Testis (tissue), 2 donors: Measurements from ENCODE around the gene ERCC1.

Experiments used
- POLR2A ChIP-seq: fragments of 450-650 bp; IDR thresholded peaks from one replicate; pipeline ENCODE4 v1.6.1; 2017; ENCODE audit warnings: antibody characterized with exemption, mild to moderate bottlenecking, moderate library complexity
- TF ChIP-seq, protein P1 (sequence below), 3 experiments: fragments of 450-650 bp in 2 of 3; fragments of 200-600 bp in 1 of 3; sonication (generic) in 1 of 3; IDR thresholded peaks; one replicate each; pipeline ENCODE4 v1.5.1; 2016 to 2019; ENCODE audit warnings: antibody characterized with exemption in 3 of 3, mild to moderate bottlenecking in 2 of 3, moderate library complexity in 1 of 3

DNA sequence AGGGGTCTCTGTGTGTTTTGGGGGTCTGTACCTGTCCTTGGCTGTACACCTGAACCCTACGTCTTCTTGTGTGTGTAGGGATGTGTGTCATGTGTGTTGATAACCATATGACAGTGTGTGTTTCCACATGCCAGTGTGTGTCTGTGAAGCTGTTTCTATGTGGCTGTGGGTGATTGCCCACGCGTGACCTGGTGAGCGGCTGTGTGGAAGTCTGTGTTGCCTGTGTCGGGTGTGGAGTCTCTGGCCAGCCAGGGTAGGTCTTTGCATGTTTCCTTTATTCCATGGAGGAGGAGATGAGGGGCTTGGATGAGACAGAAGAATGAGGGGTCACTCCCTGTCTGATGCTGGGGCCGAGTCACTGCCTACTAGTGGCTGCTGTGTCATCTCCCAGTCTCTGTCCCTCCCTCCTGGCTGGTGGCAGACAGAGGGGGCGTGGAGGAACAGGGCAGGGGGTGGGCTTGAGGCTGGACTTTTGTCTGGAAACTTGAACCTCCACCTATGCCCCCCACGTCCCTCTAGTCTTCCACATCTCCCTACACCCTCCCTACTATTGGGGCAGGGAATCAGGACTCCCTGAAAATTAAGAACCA is 41.2 kb upstream of the ERCC1 start:
- TF ChIP-seq, protein P1, sequence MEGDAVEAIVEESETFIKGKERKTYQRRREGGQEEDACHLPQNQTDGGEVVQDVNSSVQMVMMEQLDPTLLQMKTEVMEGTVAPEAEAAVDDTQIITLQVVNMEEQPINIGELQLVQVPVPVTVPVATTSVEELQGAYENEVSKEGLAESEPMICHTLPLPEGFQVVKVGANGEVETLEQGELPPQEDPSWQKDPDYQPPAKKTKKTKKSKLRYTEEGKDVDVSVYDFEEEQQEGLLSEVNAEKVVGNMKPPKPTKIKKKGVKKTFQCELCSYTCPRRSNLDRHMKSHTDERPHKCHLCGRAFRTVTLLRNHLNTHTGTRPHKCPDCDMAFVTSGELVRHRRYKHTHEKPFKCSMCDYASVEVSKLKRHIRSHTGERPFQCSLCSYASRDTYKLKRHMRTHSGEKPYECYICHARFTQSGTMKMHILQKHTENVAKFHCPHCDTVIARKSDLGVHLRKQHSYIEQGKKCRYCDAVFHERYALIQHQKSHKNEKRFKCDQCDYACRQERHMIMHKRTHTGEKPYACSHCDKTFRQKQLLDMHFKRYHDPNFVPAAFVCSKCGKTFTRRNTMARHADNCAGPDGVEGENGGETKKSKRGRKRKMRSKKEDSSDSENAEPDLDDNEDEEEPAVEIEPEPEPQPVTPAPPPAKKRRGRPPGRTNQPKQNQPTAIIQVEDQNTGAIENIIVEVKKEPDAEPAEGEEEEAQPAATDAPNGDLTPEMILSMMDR (IDR thresholded peaks at IDR 0.05): no peak
- TF ChIP-seq POLR2A: no peak
